GM12878 (cell line): ENCODE results near the gene SLC17A2.

Source experiments
- CBX5 ChIP-seq: sonication (generic); IDR thresholded peaks from 2 replicates; pipeline ENCODE4 v1.6.1; 2016; ENCODE audit warnings: low read depth, moderate library complexity, mild to moderate bottlenecking, inconsistent platforms
- POLR2A ChIP-seq: IDR thresholded peaks from 2 replicates; pipeline ENCODE4 v1.6.1; 2011; ENCODE audit warnings: low read depth, mild to moderate bottlenecking, low read length
- POLR2AphosphoS5 ChIP-seq: IDR thresholded peaks from 2 replicates; pipeline ENCODE4 v1.6.1; 2011; ENCODE audit warnings: mild to moderate bottlenecking, low read length, inconsistent platforms
- RBBP5 ChIP-seq: fragments of 200-600 bp; sonication (generic); conservative IDR thresholded peaks from 2 replicates; pipeline ENCODE4 v1.6.1; 2016
- TCF12 ChIP-seq: IDR thresholded peaks from 2 replicates; pipeline ENCODE4 v1.6.1; 2011; ENCODE audit warnings: low read depth, mild to moderate bottlenecking, low read length
- TF ChIP-seq, protein P1 (sequence below), 3 experiments: IDR thresholded peaks in 2 of 3; conservative IDR thresholded peaks in 1 of 3; 2 replicates each; pipeline ENCODE4 v1.5.1; 2011; ENCODE audit warnings: low read depth in 3 of 3, low read length in 3 of 3, mild to moderate bottlenecking in 3 of 3, control low read depth in 2 of 3, moderate library complexity in 2 of 3, inconsistent platforms in 1 of 3, mixed read lengths in 1 of 3; ENCODE audit not compliant: control insufficient read depth in 2 of 3, insufficient read depth in 1 of 3; ENCODE audit errors: extremely low read depth in 1 of 3
- TF ChIP-seq, protein P2 (sequence below): fragments of 150-350 bp; IDR thresholded peaks from 2 replicates; pipeline ENCODE4 v1.6.1; 2016; ENCODE audit warnings: low read depth, low read length

DNA sequence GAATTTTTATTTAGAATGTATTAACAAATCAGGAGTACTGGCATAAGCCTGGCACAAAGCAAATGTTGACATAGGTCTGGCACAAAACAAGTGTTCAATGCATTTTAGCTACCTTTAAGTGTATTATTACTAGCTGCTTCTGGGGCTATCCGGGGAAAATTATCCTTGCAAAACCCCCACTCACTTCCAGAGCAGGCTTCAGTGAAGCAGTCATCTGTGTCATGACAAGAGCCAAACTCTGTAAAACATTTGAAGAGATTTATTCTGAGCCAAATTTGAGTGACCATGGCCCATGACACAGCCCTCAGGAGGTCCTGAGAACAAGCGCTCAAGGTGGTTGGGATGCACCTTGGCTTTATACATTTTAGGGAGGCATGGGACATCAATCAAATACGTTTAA, 25.7 kb upstream of the SLC17A2 start:
- TF ChIP-seq, protein P1, sequence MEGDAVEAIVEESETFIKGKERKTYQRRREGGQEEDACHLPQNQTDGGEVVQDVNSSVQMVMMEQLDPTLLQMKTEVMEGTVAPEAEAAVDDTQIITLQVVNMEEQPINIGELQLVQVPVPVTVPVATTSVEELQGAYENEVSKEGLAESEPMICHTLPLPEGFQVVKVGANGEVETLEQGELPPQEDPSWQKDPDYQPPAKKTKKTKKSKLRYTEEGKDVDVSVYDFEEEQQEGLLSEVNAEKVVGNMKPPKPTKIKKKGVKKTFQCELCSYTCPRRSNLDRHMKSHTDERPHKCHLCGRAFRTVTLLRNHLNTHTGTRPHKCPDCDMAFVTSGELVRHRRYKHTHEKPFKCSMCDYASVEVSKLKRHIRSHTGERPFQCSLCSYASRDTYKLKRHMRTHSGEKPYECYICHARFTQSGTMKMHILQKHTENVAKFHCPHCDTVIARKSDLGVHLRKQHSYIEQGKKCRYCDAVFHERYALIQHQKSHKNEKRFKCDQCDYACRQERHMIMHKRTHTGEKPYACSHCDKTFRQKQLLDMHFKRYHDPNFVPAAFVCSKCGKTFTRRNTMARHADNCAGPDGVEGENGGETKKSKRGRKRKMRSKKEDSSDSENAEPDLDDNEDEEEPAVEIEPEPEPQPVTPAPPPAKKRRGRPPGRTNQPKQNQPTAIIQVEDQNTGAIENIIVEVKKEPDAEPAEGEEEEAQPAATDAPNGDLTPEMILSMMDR (IDR thresholded peaks at IDR 0.05 in 2 of 3, conservative IDR thresholded peaks at IDR 0.05 in 1 of 3; ENCODE audit: control insufficient read depth in 2 of 3, extremely low read depth in 1 of 3, insufficient read depth in 1 of 3, low read depth in 3 of 3, low read length in 3 of 3) = no peak
- TF ChIP-seq POLR2AphosphoS5 (no peak), CBX5 (no peak), RBBP5 (no peak), TCF12 (no peak), POLR2A (no peak)
- TF ChIP-seq, protein P2, sequence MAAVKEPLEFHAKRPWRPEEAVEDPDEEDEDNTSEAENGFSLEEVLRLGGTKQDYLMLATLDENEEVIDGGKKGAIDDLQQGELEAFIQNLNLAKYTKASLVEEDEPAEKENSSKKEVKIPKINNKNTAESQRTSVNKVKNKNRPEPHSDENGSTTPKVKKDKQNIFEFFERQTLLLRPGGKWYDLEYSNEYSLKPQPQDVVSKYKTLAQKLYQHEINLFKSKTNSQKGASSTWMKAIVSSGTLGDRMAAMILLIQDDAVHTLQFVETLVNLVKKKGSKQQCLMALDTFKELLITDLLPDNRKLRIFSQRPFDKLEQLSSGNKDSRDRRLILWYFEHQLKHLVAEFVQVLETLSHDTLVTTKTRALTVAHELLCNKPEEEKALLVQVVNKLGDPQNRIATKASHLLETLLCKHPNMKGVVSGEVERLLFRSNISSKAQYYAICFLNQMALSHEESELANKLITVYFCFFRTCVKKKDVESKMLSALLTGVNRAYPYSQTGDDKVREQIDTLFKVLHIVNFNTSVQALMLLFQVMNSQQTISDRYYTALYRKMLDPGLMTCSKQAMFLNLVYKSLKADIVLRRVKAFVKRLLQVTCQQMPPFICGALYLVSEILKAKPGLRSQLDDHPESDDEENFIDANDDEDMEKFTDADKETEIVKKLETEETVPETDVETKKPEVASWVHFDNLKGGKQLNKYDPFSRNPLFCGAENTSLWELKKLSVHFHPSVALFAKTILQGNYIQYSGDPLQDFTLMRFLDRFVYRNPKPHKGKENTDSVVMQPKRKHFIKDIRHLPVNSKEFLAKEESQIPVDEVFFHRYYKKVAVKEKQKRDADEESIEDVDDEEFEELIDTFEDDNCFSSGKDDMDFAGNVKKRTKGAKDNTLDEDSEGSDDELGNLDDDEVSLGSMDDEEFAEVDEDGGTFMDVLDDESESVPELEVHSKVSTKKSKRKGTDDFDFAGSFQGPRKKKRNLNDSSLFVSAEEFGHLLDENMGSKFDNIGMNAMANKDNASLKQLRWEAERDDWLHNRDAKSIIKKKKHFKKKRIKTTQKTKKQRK = no peak
